SK-N-MC (cell line): ENCODE results near the gene PCNT.

Experiments used
- DNase-seq: peaks from one replicate; pipeline ENCODE4 v3.0.0-alpha.2; 2011; ENCODE audit warnings: low read depth, low spot score
- H3K27ac ChIP-seq: fragments of 200-600 bp; sonication (generic); 2 replicates; pipeline ENCODE4 v1.5.1; 2016; ENCODE audit warnings: mixed run types
- H3K36me3 ChIP-seq: fragments of 200-600 bp; sonication (generic); 2 replicates; pipeline ENCODE4 v1.6.1; 2017; ENCODE audit warnings: antibody characterized with exemption, low read length, mixed read lengths; ENCODE audit not compliant: insufficient read depth
- H3K4me3 ChIP-seq: fragments of 200-600 bp; sonication (generic); 2 replicates; pipeline ENCODE4 v1.5.1; 2016
- H3K9ac ChIP-seq: fragments of 200-600 bp; sonication (generic); 2 replicates; pipeline ENCODE4 v1.8.0; 2017; ENCODE audit warnings: mixed run types, mixed read lengths; ENCODE audit not compliant: insufficient read length
- H3K9me3 ChIP-seq: fragments of 200-600 bp; sonication (generic); 2 replicates; pipeline ENCODE4 v1.6.1; 2017; ENCODE audit warnings: low read depth, mild to moderate bottlenecking, antibody characterized with exemption, low read length, moderate library complexity, mixed read lengths
- EZH2 ChIP-seq: fragments of 200-600 bp; sonication (generic); IDR thresholded peaks from one replicate; pipeline ENCODE4 v1.6.1; 2017; ENCODE audit warnings: antibody characterized with exemption
- FOXP2 ChIP-seq: optimal IDR thresholded peaks from 2 replicates; pipeline ENCODE3; 2011; ENCODE audit warnings: mild to moderate bottlenecking, moderate library complexity; ENCODE audit not compliant: insufficient read depth; ENCODE audit errors: extremely low read length, control extremely low read depth
- POLR2AphosphoS5 ChIP-seq: IDR thresholded peaks from 2 replicates; pipeline ENCODE4 v1.6.1; 2012; ENCODE audit warnings: mild to moderate bottlenecking, low read depth, low read length, borderline replicate concordance

Gene PCNT

GRCh38 chr21:46323227-46323709, 688 bp upstream of the PCNT start:
- no peak for DNase-seq
- Histone ChIP-seq H3K4me3 (peak overlapping the region; percentile 97), H3K9me3 (no peaks in the 10 kb centered on the region), H3K9ac (peak overlapping the region; percentile 93), H3K27ac (peak overlapping the region; percentile 86), H3K36me3 (peaks cover 22% of the 10 kb centered on the region)
- TF ChIP-seq POLR2AphosphoS5 (no peak), EZH2 (no peak), FOXP2 (no peak)

GRCh38 chr21:46324390-46325072, 575 bp downstream of the PCNT start:
- H3K36me3 ChIP-seq, result peaks cover 33% of the 10 kb centered on the region
- peak overlapping the region; percentile 97 for H3K9ac ChIP-seq
- peak overlapping the region; percentile 98 for H3K27ac ChIP-seq
- DNase-seq, result no peak
- no peak for TF ChIP-seq EZH2
- TF ChIP-seq FOXP2, result no peak
- TF ChIP-seq POLR2AphosphoS5, result no peak
- H3K4me3 ChIP-seq, result peak overlapping the region; percentile 97
- H3K9me3 ChIP-seq, result no peaks in the 10 kb centered on the region

GRCh38 chr21:46325073-46325912, 1.3 kb downstream of the PCNT start:
- Histone ChIP-seq H3K4me3 (peak overlapping the region; percentile 95), H3K27ac (peak overlapping the region; percentile 71), H3K36me3 (peaks cover 41% of the 10 kb centered on the region), H3K9ac (peak overlapping the region; percentile 88), H3K9me3 (no peaks in the 10 kb centered on the region)
- TF ChIP-seq FOXP2 (no peak), POLR2AphosphoS5 (no peak; the same call in 1 of the 2 replicates), EZH2 (no peak)
- no peak for DNase-seq

- no peak for TF ChIP-seq EZH2
- TF ChIP-seq POLR2AphosphoS5, result no peak
- no peak overlapping the region for H3K27ac ChIP-seq
- DNase-seq, result no peak
- H3K9me3 ChIP-seq, result no peaks in the 10 kb centered on the region
- H3K9ac ChIP-seq, result peak overlapping the region; percentile 88
- peaks cover 43% of the 10 kb centered on the region for H3K36me3 ChIP-seq
- peak overlapping the region; percentile 95 for H3K4me3 ChIP-seq
Measured at GRCh38 chr21:46326110-46326703, 2.3 kb downstream of the PCNT start.

GRCh38 chr21:46327711-46328110, 3.8 kb downstream of the PCNT start:
- H3K36me3 ChIP-seq, result peaks cover 38% of the 10 kb centered on the region
- TF ChIP-seq EZH2 (no peak), POLR2AphosphoS5 (no peak)
- H3K27ac ChIP-seq, result no peak overlapping the region

GRCh38 chr21:46328151-46328550, 4.2 kb downstream of the PCNT start:
- no peak overlapping the region for H3K27ac ChIP-seq
- DNase-seq, result no peak
- TF ChIP-seq EZH2 (no peak), POLR2AphosphoS5 (no peak), FOXP2 (no peak)
- H3K36me3 ChIP-seq, result peaks cover 39% of the 10 kb centered on the region
- H3K4me3 ChIP-seq, result no peak overlapping the region
- H3K9ac ChIP-seq, result no peak overlapping the region
- H3K9me3 ChIP-seq, result no peaks in the 10 kb centered on the region

More at GRCh38 chr21:46327711-46328110, 3.8 kb downstream of the PCNT start:
- Histone ChIP-seq H3K4me3 (no peak overlapping the region), H3K9ac (no peak overlapping the region), H3K9me3 (no peaks in the 10 kb centered on the region)
- no peak for DNase-seq

GRCh38 chr21:46329796-46330195, 5.8 kb downstream of the PCNT start:
- H3K27ac ChIP-seq, result no peak overlapping the region
- no peaks in the 10 kb centered on the region for H3K9me3 ChIP-seq
- H3K9ac ChIP-seq, result no peak overlapping the region
- TF ChIP-seq FOXP2 (no peak), EZH2 (no peak), POLR2AphosphoS5 (no peak)
- peaks cover 44% of the 10 kb centered on the region for H3K36me3 ChIP-seq
- no peak overlapping the region for H3K4me3 ChIP-seq
- DNase-seq, result no peak

- H3K4me3 ChIP-seq, result no peak overlapping the region
- peaks cover 57% of the 10 kb centered on the region for H3K36me3 ChIP-seq
- H3K9me3 ChIP-seq, result no peaks in the 10 kb centered on the region
- DNase-seq, result no peak
- H3K27ac ChIP-seq, result no peak overlapping the region
- TF ChIP-seq FOXP2 (no peak), POLR2AphosphoS5 (no peak), EZH2 (no peak)
- H3K9ac ChIP-seq, result no peak overlapping the region
Measured at GRCh38 chr21:46334351-46335140, 10.6 kb downstream of the PCNT start.
